ENCODE results near the gene MLX. TPM values are rescaled to one million over a fixed set of nuclear protein-coding genes. Genes with fewer than 3 reads are reported as not detected.

MLX gene
- total and polyA plus RNA-seq, 2 of the 8 experiments (the other 6 are each of a cell fraction or from before 2014, with no cell fraction given) = 27.0 to 27.5 TPM

- TF ChIP-seq TCF12 (IDR thresholded peaks at IDR 0.05; ENCODE audit: low read depth, low read length) = no peak
- no peak for TF ChIP-seq CTCF (IDR thresholded peaks at IDR 0.05; ENCODE audit: control extremely low read depth in 1 of 3, insufficient read depth in 1 of 3, low read depth in 1 of 3, low read length in 3 of 3)
- TF ChIP-seq SAP30 (IDR thresholded peaks at IDR 0.05; ENCODE audit: insufficient read depth, insufficient replicate concordance, low read length) = no peak
- peak in 1 of 2 experiments; percentile 61; a peak in 1 of 3 replicates for TF ChIP-seq POLR2A (IDR thresholded peaks at IDR 0.05; ENCODE audit: control extremely low read depth in 1 of 2, low read depth in 2 of 2, low read length in 2 of 2)
- TF ChIP-seq PHF8 (conservative IDR thresholded peaks at IDR 0.05; ENCODE audit: low read depth, low read length) = no peak; the same call in 1 of the 2 replicates
- peak in 1 of 2 experiments; percentile 44; a peak in 1 of 4 replicates for TF ChIP-seq SIN3A (conservative IDR thresholded peaks at IDR 0.05 in 1 of 2, IDR thresholded peaks at IDR 0.05 in 1 of 2; ENCODE audit: low read depth in 1 of 2, low read length in 2 of 2)
- TF ChIP-seq EGR1 (IDR thresholded peaks at IDR 0.05; ENCODE audit: borderline replicate concordance, low read depth, low read length) = no peak
Measured at GRCh38 chr17:42536372-42537155, 30.3 kb upstream of the MLX start (continued).
